ENCODE results near the gene MAP1A.
A peak's percentile ranks its signal among the peaks of the same experiment; 100 is the strongest.

MAP1A gene

GRCh38 chr15:43517354-43518196 is at the start of gene MAP1A:
Gene MAP1A (plus strand): TSS chr15:43517608. CDS start chr15:43521474, 3,866 bp downstream.
- no peak for DNase-seq

GRCh38 chr15:43469867-43470266 is 47.5 kb upstream of the MAP1A start:
- DNase-seq: no peak

DNA sequence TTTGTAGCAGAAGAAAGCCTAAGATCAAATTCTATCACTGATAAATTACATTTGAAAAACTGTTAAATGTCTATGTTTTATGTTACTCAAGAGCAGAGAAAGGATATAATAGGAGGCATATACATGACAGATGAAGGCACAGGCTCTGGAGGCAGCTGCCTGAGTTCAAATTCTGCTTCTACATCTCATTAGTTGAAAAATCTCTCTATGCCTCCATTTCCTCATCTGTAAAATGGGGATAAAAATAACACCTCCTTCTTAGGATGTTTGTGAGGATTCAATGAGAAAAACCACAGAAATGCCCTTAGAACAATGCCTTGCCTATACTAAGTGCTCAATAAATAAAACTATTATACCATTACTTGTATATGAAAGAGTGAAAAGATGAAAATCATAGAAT is 45.4 kb upstream of the MAP1A start:
- DNase-seq: no peak

GRCh38 chr15:43473885-43474284 is 43.5 kb upstream of the MAP1A start:
- DNase-seq: no peak

DNA sequence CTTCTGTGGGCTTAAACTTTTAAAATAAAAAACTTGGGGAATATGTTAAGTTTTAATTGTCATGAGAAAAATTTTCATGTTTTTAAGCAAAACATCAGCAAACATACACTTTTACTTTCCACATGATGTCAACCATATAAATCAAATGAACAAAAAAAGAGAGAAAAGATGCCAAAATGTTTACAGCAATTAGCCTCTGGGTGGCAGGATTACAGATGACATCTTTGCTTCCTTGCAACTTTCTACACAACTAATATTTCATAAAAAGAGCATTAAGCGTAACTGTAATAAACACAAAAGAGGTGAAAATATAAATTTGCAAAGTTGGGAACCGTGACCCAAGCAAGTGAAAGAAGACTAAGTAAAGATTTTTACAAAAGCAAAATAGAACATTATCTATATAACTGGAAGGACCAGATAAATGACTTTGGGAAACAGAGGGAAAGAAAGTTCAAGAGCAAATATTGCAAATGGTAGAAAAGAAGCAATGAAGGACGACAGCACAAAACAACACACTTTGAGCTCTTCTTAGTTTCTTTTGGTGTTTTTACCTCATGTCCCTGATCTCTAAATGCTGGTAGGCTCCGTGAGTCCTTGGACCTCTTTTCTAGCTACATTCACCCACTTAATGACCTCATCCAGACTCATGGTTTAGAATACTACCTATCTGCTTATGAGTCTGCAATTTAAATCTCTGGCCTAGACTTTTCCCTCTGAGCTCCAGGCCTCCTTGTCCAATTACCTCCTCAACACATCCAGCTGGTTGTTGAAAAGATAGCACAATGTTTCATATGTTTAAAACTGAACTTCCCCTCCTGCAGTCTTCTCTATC is 33.9 kb upstream of the MAP1A start:
- DNase-seq: peak in 1 of 2 donors; percentile 47

GRCh38 chr15:43484455-43484854 is 33.0 kb upstream of the MAP1A start:
- no peak for DNase-seq

DNA sequence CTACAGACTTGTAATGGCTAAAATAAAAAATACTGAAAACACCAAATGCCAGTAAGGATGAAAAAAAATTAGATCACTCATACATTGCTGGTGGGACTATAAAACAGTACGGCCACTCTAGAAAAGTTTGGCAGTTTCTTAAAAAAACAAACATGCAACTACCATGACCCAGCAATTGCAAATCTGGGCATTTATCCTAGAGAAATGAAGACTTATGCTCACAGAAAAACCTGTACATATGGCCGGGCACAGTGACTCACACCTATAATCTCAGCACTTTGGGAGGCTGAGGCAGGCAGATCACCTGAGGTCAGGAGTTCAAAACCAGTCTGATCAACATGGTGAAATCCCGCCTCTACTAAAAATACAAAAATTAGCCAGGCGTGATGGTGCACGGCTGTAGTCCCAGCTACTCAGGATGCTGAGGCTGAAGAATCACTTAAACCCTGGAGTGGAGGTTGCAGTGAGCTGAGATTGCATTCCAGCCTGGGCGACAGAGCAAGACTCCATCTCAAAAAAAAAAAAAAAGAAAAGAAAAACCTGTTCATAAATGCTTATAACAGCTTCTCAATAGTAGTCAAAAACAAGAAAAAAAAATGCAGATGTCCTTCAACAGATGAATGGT is 30.0 kb upstream of the MAP1A start:
- DNase-seq: no peak

DNA sequence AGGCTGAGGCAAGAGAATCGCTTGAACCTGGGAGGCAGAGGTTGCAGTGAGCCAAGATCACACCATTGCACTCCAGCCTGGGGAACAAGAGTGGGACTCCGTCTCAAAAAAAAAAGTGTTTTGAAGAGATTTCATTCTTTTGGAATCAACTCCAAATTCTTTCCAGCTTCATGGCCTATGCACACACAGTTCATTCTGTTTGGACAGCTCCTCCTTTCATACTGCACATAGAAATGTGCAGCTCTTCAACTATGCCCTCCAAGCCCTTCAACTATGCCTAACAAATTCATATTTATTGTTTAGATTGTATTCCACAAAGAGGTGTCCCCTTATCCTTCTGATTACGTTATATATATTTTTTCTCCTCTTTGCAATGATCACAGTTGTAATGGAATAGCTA is 28.6 kb upstream of the MAP1A start:
- DNase-seq: no peak

DNA sequence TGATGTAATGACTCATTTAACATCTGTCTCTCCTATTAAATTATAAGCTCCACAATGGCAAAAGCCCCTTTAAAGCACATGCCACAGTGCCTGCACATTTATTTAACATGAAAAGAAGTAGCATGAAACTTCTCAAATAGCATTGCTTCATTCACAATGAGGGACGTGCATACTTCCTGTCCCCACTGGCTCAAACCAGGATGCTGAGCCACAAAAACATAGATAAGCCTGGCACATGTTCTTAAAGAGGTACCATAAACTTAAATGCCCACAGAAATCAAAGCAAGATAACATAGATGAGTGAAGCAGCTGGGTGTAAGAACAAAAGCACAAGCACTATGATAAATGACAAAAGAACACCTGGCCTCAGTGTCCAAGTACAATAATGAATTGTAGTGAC is 28.2 kb upstream of the MAP1A start:
- DNase-seq: no peak

GRCh38 chr15:43492266-43492665 is 25.1 kb upstream of the MAP1A start:
- DNase-seq: peak in 1 of 2 donors; percentile 9

DNA sequence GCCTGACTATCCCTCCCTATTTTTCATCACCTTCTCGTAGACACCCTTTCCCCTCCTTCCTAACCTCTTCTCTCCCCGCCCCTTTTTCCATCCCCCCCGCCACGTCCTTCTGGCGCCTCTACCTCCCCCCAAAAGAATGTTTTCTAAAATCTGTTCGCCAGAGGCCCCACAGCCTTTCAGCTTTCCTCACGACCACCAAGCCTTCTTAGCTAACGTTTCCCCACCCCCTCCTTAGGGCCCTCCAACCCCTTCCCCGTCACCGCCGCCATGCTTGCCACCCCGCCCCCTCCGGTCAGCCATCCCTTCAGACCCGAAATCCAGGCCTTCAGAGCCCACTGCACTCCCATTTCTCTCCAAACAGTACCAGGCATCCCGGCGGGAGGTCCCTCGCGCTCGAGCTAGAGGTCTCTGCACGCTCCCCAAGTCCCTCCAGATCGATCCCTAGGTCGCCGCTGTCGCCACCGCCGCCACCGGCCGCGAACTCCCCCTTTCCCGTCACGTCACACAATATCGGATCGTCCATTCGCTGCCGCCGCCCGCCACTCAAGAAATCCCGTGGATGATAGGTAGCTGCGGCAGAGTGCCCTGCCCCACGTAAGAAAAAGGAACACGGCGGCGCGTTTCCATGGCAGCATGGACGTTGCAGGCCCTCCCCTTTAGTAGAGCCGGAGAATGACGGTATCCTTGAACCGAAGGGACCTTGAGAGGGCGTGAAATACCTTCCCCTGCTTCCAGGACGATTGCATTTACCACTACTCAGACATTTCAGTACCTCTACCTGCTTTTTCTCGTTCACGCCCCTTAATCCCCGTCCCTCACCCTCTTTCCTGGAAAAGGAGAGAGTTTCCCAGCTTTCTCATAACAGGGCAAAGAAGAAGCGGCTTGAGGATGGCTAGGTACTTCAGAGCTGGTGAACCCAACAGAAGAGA is 24.5 kb upstream of the MAP1A start, which contains the start of gene TP53BP1:
TP53BP1 (minus strand) TSS at position 484 of the 929 bp plus-strand sequence; CDS start at position 371, 113 bp downstream.
- DNase-seq: peak; percentile 94 to 96

- DNase-seq: no peak
Measured at GRCh38 chr15:43493703-43494472, 23.5 kb upstream of the MAP1A start.

DNA sequence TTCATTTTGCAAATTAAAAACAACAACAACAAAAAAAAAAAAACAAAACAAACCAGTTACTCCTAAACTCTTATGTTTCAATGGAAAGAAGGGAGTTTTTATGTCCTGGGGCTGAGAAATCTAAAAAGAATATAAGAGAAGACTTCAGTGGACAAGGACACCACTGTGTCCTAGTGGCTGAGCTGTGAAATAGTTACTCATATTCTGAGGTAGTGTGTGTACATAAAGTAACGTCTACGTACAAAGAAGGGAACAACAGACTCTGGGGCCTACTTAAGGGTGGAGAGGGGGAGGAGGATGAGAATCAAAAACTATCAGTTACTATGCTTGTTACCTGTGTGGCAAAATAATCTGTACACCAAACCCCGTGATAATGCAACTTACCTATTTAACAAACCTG is 18.4 kb upstream of the MAP1A start:
- DNase-seq: no peak

GRCh38 chr15:43499635-43500034 is 17.8 kb upstream of the MAP1A start:
- no peak for DNase-seq

DNA sequence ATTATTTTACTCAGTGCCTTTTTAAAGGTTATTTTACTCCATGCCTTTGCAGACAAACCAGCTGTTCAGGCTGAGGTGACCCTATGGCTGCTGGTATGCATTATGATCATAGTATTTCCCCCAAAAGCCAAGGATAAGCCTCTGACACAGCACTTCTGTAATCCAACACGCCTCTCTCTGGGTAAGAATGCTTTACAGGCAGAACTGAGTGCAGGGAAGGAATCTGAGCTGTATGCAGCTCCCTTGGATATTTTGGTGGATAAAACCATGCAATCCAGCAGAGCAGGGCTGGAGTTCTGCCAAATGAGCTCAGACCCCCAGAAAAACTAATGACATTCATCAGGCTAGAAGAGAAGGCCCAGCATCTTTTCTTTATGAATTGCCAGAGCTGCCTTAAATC is 11.7 kb upstream of the MAP1A start:
- no peak for DNase-seq

DNA sequence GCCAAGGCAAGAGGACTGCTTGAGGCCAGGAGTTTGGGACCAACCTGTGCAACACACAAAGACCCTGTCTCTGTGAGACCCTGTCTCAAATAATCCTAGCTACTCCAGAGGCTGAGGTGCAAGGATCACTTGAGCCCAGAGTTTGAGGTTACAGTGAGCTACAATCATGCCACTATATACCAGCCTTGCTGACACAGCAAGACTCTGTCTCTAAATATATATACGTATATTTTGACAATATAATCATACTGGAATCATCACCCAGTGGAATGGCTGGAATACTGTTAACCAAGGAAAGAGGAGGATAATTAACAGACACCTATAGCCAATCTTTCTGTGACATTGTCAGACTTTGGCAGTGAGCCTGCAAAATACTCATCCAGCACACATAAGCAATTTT is 9.0 kb upstream of the MAP1A start:
- no peak for DNase-seq

DNA sequence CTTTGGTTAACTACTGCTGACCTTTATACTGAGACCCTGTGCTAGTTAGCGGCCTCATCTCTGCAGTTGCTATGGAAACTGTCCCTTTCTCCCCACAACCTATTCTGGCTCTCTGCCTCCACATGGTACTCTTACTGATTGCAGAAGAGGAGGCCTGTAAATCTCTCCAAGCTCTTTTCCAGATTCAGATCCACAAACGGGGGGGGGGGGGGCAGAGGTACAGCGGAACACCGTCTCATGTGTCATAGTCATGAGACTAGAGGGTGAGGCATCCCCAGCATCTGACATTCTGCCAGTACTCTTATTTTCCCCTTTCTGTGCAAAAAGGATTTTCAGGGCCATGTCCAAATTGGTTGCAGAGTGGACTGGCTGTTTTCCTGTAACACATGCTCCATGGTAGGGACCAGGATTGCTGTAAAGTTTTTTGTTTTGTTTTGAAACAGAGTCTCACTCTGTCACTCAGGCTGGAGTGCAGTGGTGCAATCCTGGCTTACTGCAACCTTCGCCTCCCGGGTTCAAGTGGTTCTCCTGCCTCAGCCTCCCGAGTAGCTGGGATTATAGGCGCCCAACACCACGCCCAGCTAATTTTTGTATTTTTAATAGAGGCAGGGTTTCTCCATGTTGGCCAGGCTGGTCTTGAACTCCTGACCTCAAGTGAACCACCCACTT is 8.3 kb upstream of the MAP1A start:
- DNase-seq: no peak

DNA sequence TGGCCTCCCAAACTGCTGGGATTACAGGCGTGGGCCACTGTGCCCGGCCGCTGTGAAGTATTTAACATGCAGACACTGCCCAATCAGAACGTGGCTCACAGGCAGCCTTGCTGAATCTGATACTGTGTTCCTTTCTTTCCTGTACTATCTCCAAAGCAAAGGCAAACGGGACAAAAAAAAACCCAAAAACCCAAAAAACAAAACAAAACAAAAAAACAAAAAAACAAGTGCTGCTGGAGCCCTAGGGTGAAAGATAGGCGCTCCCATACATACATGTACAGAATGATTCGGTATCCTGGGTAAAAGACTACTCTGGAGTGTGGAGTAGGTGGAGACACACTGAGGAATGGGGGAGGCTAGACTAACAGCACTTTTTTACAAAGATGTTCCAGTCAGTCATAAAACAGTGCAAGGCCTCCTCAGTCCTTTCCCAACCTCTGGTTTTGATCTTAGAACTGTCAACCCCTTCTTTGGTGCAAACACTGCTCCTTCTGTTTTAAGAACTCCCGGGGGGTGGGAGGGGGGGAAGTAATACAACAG is 7.7 kb upstream of the MAP1A start:
- no peak for DNase-seq

GRCh38 chr15:43510200-43511011 is 7.0 kb upstream of the MAP1A start:
- DNase-seq: peak; percentile 98 to 99

Measured in CD4-positive, alpha-beta T cell treated with Interferon alpha-2 for 1 hour (primary cell).